ENCODE data around the gene PPP1R1B.

The PPP1R1B gene

DNA sequence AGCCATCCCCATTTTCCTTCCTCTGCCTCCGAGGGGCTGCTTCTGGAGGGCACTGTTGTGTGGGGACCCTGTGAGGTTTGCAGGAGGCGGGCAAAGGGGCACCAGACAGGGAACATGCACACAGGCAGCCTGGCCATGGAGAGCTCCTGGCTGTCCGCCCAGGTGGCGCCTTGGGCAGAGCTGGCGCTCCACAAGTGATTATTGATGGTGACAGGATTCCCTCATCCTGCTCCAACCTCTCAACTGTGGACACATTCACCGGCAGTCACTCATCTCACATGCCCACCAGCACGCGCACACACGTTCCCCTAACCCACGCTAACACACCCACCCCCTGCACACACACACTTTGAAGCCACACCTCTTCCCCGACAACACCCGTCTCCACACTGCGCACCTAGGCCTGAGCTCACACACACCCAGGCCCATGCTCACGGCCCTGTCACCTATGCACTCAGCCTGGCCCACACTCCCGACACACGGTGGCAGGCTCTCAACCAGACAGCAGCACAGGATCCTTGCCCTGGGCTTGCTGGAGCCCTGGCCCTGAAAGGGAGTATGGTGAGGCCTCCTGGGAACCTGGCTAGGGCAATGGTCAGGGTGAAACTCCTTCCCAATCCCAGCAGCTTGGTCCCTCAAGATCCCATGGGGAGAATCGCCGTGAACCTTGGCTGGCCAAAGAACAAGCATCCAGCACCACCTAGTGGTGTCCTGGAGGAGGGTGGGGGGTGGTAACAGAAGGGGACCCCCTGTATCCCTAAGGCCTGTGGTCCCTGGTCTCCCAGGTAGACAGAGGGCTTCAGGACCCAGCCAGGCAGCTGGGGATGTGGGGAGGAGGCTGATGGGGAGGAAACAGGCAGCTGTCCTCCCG, 45.1 kb downstream of the PPP1R1B start:
- DNase-seq: no peak

DNA sequence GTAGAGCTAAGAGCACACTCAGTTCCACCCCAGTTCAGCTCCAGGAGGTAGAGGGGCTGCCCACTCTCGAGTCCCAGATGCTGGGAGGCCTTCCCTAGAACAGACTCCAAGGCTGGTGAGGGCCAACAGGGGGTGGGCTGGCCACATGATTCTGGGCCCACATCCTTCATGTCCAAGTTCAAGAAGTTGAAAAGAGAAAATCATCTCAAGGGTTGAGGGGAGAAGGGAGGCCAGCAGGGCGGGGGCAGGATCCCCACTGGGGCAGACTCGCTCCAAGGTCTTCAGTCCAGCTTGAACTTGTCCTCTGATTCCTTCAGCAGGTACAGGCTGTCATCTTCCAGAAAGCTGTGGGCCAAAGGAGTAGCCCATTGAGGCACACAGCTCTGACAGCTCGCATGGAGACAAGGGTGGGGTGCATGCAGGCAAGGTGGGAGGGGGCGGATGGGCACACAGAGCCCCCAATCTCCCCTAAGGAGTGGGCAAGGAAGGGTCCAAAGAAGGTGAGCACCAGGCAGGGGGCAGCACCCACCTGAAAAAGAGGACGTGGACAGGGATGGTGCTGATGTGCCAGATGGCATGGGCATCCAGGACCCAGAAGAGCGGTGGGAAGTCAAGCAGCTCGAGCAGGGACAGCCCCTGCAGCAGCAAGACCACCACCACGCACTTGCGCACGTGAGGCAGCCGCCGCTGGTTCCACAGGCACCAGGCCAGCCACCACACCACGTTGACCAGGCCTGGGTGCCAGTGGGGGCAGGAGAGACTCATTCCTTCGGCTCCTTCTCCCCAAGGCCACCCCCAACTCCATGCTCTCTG, 46.0 kb downstream of the PPP1R1B start:
- DNase-seq: no peak

DNA sequence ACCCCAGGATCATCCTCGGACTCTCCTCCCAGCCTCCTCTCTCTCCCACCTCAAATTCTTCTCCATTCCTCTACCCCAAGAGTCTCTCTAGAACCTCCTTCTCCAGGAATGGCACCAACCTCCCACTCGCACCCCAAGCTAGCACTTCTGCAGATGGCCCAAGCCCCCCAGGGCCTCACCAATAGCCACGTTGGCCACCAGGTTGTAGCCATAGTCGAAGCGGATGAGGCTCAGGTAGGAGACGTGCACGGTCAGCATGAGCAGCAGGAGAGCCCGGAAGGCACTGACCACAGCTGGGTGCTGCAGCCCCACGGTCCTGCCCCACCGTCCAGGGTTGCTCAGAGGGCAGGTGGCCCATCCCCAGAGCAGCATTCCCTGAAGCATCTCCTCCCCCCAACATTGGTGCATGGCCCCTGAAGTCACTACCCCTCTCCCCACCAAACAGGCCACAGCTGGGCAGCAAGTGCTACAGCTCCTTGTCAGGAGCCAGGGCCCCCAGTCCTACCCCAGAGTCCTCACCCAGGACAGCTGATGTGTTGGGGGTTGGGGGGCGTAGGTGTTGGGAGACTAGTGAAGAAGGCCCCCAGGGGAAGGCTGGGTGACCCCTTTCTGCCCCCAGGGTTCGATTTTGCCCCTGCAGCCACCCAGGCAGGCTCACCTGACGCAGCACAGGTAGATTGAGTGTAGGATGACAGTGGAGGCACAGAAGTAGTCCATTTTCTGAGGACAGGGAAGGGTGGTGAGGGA, 46.8 kb downstream of the PPP1R1B start:
- DNase-seq: no peak

DNA sequence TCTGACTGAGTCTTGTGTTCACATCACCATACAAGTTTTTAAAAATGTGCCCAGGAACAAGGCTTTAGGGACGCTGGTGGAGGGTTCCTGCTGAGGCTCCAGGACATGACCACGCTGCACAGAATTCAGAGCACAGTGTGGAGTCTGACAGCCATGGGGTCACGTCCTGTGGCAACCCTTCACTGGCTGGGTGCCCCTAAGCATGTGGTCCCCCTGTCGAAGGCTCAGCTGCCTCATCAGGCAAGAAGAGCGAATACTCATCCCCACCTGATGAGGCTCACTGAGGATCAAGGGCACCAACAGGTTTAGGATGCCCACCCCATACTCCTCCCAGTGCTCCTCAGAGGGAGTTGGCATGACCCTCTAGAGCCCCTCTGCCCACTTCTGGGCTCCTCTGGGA, 47.4 kb downstream of the PPP1R1B start:
- no peak for DNase-seq

DNA sequence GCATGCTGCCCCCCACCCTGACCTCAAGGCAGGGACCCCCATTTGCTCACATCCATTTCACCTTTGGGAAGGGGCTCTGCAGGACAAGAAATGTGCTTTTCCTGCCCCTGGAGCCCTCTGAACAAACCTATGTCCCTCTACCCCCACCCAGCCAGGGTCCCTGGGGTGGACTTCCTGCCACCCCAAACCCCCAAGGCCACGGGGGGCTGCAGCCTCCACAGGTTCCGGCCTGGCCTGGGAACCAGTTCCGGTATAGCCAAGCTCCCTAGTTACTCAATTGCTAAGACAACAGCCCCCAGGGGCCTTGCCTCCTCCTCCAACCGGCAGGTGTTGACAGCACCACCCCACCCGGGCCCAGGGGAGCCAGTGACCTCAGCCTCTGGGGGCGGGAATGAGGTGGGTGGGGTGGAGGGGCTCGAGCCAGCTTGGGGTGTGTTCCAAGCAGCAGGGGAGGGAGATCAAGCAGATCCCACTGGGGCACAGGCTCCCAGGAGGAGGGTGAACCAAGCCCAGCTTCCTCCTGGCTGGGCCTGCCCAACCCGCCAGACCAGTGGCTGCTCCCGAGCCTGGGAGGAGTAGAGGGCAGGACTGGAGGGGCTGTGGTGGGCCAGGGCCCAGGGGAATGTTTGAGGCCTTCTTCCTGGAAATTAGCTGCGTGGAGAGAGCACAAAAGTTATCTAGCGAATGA, 48.1 kb downstream of the PPP1R1B start:
- DNase-seq: no peak

DNA sequence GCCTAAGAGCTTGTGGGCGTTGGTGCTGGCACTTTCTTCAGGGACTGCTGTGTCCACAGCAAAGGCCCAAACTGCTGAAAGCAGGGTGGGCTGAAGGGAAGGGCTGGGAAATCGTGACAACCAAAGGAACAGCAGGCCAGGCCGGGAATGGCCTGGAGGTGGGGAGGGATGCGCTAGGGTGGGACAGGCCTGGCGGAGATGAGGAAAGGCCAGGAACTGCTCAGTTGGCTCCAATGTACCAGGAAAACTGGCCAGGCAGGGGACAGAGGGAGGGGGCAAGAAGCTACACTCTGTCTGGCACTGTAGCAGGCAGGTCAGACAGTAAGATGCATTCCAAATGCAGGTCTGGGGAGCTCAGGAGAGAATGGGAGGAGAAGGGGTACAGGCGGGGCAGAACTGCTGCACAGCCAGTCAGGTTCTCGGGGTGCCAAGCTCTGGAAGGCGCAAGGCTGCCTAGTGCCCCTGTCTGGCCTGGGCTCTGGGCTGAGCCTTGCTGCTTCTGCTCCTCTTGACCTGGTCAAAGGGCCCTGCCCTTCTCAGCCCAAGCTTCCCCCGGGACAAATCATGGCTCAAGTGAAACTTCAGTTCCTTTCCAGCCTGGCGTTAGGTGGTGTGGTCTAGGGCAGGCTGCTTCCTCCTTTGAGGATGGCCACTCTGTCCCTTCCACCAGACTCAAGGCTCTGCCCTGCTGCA, 48.8 kb downstream of the PPP1R1B start:
- no peak for DNase-seq

DNA sequence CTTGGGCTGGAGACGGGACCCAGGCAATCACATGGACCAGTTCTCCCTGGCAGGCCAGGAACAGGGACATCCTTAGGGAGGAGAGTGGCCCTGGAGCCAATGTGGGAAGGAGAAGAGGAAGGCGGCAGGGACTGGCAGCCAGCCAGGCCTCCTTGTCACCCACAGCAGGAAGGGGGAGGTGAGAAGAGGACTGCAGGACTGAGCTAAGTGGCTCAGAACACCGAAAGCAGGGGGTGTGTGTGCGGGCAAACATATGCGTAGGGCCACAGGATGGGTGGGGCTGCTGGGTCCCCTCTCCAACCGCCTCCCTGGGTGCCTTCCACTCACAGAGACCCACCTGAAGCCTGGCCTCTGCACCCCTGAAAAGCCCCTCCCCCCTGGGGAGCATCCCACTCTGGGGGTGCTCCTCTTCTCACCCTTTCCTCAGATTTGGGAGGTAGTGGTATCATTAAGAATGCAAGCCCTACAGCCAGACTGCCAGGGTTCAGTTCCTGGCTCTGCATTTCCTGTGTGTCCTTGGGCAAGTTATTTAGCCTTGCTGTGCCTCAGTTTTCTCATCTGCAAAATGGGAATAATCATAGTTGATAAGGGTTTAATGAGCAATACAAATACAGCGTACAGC, 49.6 kb downstream of the PPP1R1B start:
- DNase-seq: peak; percentile 32

DNA sequence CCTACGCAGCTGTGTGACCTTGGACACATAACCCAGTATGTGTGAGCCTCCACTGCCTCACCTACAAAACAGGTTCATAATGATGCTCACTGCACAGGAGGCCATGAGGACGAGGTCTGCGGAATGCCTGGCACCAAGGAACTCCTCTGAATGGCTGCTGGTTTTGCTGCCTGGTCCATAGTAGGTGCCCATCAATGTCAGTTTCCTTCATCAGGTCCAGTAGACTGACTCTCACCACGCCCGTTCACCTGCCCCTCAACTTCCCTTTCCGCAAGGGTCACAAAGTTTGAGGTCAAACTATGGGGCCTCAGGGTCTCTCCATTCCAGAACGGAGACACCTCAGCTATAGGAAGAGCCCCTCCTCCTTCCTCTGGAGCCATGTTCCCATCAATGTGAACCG, 50.3 kb downstream of the PPP1R1B start:
- DNase-seq: no peak

DNA sequence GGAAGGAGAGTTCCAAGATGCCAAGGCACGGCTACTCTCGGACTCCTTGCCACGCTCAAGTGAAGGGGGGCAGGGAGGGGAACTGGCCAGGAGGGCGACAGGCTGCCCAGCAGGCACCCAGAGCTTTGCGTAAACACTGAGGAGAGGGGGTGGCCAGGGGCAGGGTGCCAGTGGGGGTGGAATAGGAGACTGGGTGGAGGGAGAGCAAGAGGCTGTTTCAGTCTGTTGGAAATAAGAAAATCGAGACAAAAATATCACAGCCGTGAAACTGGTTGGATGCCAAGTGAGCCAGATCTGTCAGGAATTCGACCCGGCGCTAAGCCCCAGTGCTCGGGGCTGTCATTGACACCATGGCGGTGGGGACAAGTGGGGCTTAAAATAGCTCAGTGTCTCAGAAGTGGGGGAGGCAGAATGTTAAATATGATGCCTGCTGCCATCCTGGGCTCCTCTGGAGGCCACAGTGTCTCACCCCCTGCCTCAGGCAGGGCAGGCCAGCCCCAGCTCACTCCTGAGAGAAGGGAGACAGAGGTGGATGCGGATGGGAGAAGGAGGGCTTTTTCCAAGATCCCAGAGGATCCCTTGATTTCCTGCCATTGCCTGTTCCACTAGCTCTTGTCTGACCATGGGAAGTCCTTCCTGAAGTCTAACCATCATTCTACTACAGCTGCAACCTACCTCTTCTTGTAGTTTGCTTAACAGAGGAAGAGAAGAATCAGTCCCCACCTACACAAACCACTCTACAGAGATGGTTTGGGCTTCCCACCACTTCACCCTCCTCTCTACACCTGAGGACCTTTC, 51.0 kb downstream of the PPP1R1B start:
- DNase-seq: no peak

DNA sequence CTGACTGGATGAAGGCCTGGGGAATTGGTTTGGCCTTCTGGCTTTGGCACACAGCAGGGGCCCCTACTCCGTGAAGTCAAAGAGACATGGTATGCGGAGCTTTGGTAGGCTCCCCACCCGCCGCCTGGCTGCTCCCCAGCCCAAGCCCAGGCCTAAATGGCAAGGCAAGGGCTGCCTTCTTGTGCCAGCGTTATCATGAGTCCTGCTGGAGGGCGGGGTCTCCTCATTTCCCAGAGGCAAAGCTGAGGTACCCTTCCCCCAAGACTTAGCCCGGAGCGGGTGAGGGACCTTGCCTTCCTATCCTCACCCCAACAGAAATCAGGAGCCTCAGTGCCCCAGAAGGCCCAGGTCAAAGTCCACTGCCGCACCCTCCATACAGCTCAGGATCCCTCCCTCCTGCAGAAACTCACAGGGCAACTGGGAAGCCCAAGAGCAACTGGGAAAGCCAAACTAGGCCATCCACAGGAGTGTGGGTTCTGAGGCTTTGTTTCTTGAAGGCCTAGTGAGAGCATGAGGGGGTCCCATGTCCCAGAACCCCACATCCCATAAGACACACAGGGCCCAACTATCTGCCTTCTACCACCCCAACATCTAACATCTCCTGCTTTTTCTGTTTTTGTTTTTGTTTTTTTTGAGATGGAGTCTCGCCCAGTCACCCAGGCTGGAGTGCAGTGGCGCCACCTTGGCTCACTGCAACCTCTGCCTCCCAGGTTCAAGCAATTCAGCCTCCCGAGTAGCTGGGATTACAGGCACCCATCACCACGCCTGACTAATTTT, 51.8 kb downstream of the PPP1R1B start:
- DNase-seq: no peak

DNA sequence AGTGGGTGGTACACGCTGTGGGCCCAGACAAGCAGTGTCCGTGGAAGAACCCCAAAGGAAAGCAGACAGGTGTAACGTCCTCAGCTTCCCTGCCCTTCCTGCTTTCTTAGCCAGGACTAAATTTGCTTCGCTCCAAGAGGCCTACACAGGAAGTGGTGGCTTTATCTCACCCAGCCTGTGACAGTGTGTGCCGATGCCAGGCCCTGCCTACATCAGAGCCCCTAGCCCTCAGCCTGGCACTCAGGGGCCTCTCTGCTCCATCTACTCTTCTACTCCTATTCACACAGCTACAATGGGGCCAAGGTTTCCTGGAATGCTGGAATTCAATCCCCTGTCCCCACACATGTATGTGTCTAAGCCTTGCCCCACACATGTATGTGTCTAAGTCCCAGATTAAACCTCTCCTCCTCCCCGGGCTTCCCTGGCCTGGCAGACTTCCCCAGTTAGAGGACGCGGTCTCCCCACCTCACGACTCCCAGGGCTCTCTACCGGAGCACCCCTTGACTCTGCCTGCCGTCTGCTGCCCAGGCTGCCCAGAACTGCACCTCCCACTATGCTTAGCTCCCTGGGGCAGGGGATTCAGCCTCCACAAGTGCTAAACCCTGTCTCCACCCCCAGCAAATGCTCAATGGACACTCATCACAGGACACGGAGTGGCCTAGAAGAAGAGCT, 52.9 kb downstream of the PPP1R1B start:
- DNase-seq: no peak

DNA sequence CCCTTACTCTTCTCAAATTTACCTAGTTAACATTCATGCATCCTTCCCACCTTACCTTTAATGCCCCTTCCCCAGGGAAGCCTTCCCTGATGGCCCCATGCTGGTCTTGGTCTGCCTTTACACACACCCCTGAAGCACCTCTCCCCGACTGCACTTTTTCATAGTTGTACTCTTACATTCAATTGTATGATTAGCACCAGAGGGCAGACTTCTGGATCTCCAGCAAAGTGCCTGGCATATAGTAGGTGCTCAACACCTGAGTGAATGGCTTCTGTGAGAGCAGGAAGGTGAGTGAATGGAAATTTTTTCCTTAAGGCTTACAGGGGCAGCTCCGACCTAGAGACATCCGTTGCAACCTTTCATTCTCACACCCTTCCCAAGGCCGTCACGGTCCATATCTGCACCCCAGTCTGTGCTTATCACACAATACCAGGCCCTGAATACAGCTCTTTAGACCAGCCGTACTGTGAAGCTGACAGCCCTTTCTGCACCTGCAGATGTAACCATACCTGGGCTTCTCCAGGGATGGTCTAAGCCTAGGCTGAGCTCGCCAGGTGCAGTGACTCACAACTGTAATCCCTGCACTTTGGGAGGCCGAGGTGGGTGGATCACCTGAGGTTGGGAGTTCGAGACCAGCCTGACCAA, 56.7 kb downstream of the PPP1R1B start:
- DNase-seq: no peak

DNA sequence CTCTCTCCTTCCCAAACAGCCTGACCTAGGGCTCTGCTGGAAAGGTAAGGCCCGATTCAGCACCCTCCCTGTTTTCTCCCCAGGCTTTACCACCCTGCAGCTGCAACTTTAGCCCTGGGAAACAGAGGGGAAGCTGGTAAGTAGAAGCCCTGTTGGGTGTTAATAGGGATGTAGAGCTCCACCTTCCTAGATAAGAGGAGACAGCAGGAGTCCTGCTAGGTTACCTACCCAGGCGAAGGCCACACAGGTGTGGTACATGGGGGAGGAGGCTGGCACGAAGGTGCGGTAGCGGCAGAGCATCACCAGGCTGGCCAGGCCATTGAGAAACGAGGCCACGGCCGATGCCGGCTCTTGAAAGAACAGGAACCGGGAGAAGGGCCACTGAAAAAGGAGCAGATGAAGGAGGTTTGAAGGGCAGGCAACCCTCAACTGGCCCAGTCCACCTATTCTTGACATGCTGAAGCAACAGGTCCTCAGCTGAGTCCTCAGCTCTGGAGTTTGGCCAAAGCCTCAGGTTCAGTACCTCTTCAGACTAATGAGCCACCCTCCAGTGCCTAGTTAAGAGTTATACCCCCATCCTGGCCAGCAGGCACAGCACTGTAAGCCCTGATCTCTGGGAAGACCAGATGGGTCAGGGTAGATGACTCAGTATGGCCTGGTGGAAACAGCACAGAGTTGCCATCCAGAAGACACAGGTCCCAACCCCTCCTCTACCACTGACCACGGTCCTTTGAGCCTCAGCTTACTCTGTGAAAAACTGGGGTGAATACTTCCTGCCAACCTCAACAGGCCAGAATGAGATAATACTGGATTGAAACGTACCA, 57.8 kb downstream of the PPP1R1B start:
- no peak for DNase-seq
